ENCODE data around the gene EHMT1.

DNA sequence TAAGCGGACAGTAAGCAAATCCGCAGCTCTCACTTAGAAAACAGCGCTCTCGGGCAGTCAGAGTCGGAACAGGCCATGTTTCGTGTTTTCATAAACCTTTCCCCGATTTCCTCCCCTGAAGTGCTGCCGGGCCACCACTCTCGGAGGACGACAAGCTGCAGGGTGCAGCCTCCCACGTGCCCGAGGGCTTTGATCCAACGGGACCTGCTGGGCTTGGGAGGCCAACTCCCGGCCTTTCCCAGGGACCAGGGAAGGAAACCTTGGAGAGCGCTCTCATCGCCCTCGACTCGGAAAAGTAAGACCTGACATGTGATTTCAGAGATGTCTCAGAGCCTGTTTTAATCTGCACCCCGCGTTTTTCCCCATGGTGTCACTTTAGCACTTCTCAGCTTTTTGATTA is 159.0 kb downstream of the EHMT1 start:
- TF ChIP-seq EP300 (IDR thresholded peaks at IDR 0.05; ENCODE audit: borderline replicate concordance), result no peak
- TF ChIP-seq YY1 (IDR thresholded peaks at IDR 0.05; ENCODE audit: low read depth), result no peak
- no peak for TF ChIP-seq CREB1 (IDR thresholded peaks at IDR 0.05; ENCODE audit: low read depth)
- no peak for TF ChIP-seq NFIC (IDR thresholded peaks at IDR 0.05)
- TF ChIP-seq, protein P1, sequence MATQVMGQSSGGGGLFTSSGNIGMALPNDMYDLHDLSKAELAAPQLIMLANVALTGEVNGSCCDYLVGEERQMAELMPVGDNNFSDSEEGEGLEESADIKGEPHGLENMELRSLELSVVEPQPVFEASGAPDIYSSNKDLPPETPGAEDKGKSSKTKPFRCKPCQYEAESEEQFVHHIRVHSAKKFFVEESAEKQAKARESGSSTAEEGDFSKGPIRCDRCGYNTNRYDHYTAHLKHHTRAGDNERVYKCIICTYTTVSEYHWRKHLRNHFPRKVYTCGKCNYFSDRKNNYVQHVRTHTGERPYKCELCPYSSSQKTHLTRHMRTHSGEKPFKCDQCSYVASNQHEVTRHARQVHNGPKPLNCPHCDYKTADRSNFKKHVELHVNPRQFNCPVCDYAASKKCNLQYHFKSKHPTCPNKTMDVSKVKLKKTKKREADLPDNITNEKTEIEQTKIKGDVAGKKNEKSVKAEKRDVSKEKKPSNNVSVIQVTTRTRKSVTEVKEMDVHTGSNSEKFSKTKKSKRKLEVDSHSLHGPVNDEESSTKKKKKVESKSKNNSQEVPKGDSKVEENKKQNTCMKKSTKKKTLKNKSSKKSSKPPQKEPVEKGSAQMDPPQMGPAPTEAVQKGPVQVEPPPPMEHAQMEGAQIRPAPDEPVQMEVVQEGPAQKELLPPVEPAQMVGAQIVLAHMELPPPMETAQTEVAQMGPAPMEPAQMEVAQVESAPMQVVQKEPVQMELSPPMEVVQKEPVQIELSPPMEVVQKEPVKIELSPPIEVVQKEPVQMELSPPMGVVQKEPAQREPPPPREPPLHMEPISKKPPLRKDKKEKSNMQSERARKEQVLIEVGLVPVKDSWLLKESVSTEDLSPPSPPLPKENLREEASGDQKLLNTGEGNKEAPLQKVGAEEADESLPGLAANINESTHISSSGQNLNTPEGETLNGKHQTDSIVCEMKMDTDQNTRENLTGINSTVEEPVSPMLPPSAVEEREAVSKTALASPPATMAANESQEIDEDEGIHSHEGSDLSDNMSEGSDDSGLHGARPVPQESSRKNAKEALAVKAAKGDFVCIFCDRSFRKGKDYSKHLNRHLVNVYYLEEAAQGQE (IDR thresholded peaks at IDR 0.05; ENCODE audit: low read depth), result no peak
- TF ChIP-seq, protein P2, sequence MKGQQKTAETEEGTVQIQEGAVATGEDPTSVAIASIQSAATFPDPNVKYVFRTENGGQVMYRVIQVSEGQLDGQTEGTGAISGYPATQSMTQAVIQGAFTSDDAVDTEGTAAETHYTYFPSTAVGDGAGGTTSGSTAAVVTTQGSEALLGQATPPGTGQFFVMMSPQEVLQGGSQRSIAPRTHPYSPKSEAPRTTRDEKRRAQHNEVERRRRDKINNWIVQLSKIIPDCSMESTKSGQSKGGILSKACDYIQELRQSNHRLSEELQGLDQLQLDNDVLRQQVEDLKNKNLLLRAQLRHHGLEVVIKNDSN (IDR thresholded peaks at IDR 0.05), result no peak
- no peak for TF ChIP-seq RAD21 (IDR thresholded peaks at IDR 0.05; ENCODE audit: low read depth)
- no peak for TF ChIP-seq EGR1 (IDR thresholded peaks at IDR 0.05)
- TF ChIP-seq, protein P3, sequence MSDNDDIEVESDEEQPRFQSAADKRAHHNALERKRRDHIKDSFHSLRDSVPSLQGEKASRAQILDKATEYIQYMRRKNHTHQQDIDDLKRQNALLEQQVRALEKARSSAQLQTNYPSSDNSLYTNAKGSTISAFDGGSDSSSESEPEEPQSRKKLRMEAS (IDR thresholded peaks at IDR 0.05), result no peak
- no peak for TF ChIP-seq TAF1 (IDR thresholded peaks at IDR 0.05; ENCODE audit: low read depth)
- no peak for TF ChIP-seq TEAD4 (IDR thresholded peaks at IDR 0.05)
